HG02884 (cell line): ENCODE measurements around the gene RAB3GAP2.
"Not testable (repeated sequence)": the region's sequence is repeated elsewhere in the genome, so short reads cannot be mapped to it uniquely, and the experiment has no call there.

Source experiments
- ATAC-seq: cut with Tn5 transposase; IDR thresholded peaks from one replicate; pipeline ENCODE4 v1.9.1; 2021; ENCODE audit warnings: mild to moderate bottlenecking, moderate library complexity; ENCODE audit not compliant: unreplicated experiment

RAB3GAP2 gene, protein sequence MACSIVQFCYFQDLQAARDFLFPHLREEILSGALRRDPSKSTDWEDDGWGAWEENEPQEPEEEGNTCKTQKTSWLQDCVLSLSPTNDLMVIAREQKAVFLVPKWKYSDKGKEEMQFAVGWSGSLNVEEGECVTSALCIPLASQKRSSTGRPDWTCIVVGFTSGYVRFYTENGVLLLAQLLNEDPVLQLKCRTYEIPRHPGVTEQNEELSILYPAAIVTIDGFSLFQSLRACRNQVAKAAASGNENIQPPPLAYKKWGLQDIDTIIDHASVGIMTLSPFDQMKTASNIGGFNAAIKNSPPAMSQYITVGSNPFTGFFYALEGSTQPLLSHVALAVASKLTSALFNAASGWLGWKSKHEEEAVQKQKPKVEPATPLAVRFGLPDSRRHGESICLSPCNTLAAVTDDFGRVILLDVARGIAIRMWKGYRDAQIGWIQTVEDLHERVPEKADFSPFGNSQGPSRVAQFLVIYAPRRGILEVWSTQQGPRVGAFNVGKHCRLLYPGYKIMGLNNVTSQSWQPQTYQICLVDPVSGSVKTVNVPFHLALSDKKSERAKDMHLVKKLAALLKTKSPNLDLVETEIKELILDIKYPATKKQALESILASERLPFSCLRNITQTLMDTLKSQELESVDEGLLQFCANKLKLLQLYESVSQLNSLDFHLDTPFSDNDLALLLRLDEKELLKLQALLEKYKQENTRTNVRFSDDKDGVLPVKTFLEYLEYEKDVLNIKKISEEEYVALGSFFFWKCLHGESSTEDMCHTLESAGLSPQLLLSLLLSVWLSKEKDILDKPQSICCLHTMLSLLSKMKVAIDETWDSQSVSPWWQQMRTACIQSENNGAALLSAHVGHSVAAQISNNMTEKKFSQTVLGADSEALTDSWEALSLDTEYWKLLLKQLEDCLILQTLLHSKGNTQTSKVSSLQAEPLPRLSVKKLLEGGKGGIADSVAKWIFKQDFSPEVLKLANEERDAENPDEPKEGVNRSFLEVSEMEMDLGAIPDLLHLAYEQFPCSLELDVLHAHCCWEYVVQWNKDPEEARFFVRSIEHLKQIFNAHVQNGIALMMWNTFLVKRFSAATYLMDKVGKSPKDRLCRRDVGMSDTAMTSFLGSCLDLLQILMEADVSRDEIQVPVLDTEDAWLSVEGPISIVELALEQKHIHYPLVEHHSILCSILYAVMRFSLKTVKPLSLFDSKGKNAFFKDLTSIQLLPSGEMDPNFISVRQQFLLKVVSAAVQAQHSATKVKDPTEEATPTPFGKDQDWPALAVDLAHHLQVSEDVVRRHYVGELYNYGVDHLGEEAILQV (N-terminal part only)

DNA sequence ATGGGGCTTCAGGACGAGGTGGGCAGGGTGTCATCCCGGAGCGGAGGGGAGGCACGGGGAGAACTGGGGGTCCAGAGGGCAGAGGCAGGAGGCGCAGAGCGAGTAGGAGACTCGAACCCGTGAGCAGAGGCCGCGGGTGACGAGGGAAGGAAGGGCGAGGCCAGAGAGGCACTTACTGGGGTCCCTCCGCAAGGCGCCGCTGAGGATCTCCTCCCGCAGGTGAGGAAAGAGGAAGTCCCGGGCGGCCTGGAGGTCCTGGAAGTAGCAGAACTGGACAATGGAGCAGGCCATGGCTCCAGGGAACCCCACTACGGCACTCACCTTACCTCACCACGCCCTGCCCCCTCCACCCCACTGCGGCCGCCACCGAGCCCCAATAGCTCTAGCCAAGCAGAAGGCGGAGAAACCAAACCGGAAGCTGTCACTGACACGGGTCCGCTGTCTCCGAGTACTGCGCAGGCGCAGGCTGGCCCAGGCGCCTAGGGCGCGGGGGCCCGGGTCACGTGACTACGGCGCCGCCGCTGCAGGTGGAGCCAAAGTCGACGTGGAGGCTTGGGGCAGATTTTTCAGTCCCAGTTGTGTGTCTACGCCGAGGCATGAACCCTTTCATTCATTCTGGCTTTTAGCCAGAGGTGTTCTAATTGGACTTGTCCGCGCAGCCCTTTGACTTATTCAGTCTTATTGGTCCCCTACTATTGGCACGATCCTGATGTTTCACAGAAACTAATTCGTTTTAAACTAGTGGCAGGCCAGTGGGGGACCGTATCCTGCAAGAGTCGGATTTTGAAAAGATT is at the start of gene RAB3GAP2:
Gene RAB3GAP2 (minus strand): TSS at position 407 of the 794 bp plus-strand sequence. CDS start 116 bp downstream, at position 291.
- ATAC-seq: peak; percentile 96

- no peak for ATAC-seq
Observed at GRCh38 chr1:220321758-220322157, 49.5 kb upstream of the RAB3GAP2 start.

DNA sequence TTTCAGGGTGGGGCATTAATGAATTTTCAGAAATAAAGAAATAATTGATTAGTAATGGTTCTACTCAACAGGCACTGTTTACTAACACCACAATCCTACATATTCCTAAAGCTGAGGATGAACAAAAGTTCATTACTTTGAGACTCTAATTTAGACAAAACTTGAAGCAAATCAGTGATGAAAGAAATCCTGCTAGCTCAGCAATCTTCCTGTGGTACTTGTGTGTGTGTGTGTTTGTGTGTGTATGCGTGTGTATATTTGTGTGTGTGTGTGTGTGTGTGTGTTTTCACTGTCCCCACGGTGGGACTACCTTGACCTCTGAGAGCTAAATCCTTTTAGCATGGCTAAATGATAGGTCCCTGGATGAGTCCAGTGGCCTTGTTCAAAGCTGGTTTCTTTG is 48.5 kb upstream of the RAB3GAP2 start:
- ATAC-seq: no peak

GRCh38 chr1:220318673-220319072 is 46.4 kb upstream of the RAB3GAP2 start:
- no peak for ATAC-seq

DNA sequence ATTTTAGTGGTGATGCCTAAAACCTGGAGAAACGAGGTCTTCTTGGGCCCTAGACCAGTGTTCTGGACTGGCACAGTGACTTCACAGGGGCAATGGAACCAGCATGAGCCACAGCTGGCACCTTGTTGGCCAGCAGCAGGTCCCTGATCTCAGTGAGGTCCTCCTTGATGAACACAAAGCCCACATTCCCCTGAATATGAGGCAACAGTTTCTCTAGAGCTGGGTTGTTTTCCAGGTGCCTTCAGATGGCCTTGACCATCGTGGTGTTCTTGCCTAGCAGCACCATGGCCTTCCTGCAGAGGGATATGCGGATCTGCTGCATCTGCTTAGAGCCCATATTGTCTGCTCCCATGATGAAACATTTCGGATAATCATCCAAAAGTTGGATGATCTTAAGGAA is 44.9 kb upstream of the RAB3GAP2 start:
- ATAC-seq: no peak

- no peak for ATAC-seq
Observed at GRCh38 chr1:220316305-220316704, 44.1 kb upstream of the RAB3GAP2 start.

DNA sequence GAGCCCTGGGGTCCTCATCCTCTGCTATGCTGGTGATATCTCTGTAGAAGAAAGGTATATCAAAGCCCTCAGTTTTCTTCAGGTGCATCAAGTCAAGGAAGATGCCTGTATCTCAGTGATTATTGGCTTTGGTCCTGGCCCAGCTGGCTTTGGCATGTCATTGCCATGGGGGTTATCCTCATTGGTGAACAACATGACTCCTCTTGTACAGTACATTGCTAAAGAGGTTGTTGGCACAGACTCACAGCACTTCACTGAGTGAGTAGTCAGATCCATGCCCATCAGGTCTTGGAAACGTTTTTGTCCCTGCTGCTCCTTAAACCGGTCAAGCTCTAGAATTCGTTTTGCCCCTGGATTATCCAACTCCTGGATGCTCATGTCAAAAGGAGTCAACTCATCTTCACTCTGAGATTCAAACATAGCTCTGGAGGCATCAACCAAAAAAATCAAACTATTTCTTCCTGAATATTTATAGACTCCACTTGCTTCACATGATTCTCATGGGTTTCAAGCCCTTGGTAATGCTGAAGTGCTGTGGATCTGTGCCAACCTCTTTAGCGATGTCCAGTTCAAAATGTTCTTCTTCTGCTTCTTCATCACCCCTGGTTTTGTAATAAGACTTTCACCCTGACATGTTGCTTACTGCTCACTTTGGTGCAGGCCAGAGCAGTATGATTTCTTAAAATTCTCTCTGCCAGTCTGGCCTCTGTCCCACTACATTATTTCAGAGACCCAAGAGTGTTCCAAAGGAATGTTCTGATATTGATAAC is 43.0 kb upstream of the RAB3GAP2 start:
- ATAC-seq: no peak

DNA sequence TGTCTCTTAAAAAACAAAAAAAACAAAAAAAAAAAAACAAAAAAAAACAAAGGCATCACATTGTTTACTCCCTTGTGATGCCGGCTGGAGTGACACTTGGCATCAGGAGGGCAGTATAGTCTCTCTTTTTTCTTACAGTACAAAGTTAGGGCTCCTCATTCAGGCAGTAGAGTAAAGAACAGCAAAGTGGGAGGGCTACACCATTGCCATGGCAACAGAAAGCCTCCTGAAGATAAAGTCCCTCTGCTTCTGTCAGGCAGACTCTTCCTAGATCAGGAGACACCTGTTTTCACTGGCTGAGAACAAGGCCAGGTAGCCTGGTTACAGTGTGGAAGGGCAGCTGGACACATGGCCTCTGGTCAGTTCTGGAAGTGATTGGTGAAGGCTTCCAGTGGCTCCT is 41.3 kb upstream of the RAB3GAP2 start:
- no peak for ATAC-seq

DNA sequence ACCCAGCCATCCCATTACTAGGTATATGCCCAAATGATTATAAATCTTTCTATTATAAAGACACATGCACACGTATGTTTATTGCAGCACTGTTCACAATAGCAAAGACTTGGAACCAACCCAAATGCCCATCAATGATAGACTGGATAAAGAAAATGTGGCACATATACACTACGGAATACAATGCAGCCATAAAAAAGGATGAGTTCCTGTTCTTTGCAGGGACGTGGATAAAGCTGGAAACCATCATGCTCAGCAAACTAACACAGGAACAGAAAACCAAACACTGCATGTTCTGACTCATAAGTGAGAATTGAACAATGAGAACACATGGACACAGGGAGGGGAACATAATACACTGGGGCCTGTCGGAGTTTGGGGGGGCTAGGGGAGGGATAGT is 37.9 kb upstream of the RAB3GAP2 start:
- ATAC-seq: not testable (repeated sequence)

- no peak for ATAC-seq
Observed at GRCh38 chr1:220307607-220308006, 35.4 kb upstream of the RAB3GAP2 start.

- no peak for ATAC-seq
Observed at GRCh38 chr1:220306339-220306738, 34.1 kb upstream of the RAB3GAP2 start.

DNA sequence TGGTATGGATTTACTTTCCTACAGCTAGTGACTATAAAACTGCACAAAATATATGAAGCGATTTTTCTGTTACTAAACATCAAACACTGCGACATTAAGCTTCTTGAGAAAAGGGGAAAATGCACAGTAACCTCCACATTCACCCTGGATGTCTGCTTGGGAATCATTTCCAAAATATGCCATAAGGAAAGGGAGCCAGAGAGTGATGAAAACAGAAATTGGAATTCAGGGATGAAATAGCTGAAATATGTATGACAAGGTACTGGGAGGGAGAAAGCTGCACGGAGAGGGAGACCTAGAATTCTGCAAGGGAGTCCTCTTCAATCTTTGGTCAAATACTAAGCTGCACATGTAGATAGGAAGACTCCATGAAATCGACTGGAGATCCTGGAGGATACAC is 31.6 kb upstream of the RAB3GAP2 start:
- ATAC-seq: no peak

DNA sequence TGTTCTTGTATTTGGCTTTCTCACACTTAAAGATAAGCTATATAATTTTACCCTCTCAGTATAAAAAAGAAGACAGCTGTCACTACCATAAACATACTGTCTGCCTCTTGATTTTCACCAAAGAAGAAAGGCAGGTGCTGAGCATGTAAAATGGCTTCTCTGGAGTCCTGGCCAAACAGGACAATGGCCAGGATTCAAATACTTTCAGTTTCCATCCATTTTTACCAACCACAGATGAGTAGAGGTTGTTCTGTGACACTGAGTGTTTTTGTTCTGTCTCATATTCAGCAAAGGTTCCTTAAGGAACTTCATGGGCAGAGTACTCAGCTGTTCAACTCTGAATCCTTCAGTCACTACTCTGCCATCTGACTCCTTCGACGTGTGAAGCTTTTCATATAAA is 29.4 kb upstream of the RAB3GAP2 start:
- ATAC-seq: no peak

DNA sequence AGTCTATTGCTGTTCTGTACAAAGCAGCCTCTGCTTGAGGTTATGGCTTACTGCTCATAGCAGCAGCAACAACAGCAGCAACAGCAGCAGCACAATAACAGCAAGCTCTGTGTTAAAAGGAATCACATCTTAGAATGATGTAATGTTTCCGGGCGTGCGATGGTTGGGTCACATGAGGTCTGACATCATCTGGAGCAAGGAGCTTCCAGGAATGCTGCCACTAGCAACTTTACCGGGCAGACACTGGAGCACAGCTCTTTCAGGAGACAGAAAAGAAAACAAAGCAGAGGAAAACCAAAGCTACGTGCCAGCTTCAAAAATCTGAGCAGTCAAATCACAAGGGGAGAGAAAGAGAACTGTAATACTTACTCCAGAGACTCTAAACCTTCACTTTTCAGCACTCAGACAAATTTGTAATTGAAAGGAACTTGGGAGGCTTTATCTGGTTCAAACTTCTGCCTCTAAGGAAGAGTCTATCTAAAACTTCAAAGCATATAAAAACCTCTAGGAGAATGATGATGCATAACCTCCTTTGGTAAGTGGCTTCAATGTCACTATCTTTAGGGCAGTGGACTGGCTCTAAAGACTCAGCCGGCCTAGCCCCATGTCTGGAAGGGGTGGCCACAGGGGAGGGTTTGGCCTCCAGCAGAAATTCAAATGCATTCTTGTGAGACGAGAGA is 28.3 kb upstream of the RAB3GAP2 start:
- no peak for ATAC-seq

- ATAC-seq: no peak
Observed at GRCh38 chr1:220299337-220299736, 27.1 kb upstream of the RAB3GAP2 start.

- ATAC-seq: no peak
Observed at GRCh38 chr1:220298470-220299205, 26.4 kb upstream of the RAB3GAP2 start.

- no peak for ATAC-seq
Observed at GRCh38 chr1:220296981-220297380, 24.7 kb upstream of the RAB3GAP2 start.

DNA sequence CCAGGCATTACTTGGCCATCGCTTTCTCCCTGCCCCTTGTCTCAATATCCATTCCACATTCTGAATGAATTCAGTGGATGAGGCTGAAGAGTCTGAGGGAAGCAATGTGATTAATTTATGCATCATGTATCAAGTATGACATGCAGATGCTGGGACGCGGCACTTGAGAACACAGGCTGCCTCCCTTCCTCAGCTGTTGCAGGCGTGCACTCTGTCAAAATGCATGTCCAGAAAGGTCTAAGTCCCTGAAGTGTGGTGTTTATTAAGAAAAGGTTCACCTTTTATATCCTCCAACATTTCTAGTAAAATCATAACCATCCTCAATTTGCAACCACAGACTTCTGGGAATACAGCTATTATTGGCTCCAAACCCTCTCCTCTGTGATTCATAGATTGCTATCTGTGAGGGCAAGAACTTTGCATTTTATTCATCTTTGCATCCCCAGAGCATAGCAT is 22.6 kb upstream of the RAB3GAP2 start:
- ATAC-seq: no peak
